ENCODE results near the gene ZAP70. TPM values are rescaled to one million over a fixed set of nuclear protein-coding genes. Genes with fewer than 3 reads are reported as not detected.

The ZAP70 gene
- total RNA-seq, 1 experiment from 2014 or later = 0.54 TPM

GRCh38 chr2:97701186-97701585 is 12.2 kb upstream of the ZAP70 start:
- in situ Hi-C loops (cut with HindIII; ENCODE audit: low pct_unique_long_range_greater_than_20kb, low sequenced_read_pairs) = no loop called here
- Histone ChIP-seq H3K4me1 (ENCODE audit: control insufficient read depth, insufficient read depth, low read length) (no peaks in the 10 kb centered on the region), H3K27ac (ENCODE audit: low read length) (no peak overlapping the region), H3K4me3 (ENCODE audit: low read depth in 2 of 2, low read length in 2 of 2) (no peak overlapping the region), H3K36me3 (ENCODE audit: control insufficient read depth, insufficient read depth, low read length) (no peaks in the 10 kb centered on the region), H3K27me3 (ENCODE audit: control insufficient read depth, insufficient read depth, low read length) (no peaks in the 10 kb centered on the region), H3K9me3 (ENCODE audit: control insufficient read depth, insufficient read depth, low read depth, low read length) (no peaks in the 10 kb centered on the region)
- POLR2A ChIA-PET = no interaction called here
- ATAC-seq = no peak
- TF ChIP-seq POLR2AphosphoS5 (IDR thresholded peaks at IDR 0.05; ENCODE audit: low read depth, low read length) (no peak), SIN3A (IDR thresholded peaks at IDR 0.05; ENCODE audit: borderline replicate concordance, insufficient read depth, low read depth, low read length) (no peak), CTCF (IDR thresholded peaks at IDR 0.05) (no peak), REST (IDR thresholded peaks at IDR 0.05; ENCODE audit: insufficient read depth in 1 of 2, low read depth in 2 of 2, low read length in 1 of 2) (no peak), TCF7L2 (IDR thresholded peaks at IDR 0.05; ENCODE audit: low read depth, low read length) (no peak)
- intact Hi-C loops (cut with micrococcal nuclease; ENCODE audit: unreplicated experiment) = loop anchor here (10.0 kb wide), 1 partner anchor 684 kb away; no protein-coding TSS in a partner anchor
- CTCF ChIA-PET = interaction anchor here (0.9 kb wide), 1 partner anchor 111 kb away, joined by 4 read pairs; no protein-coding TSS in a partner anchor
- no TSS peak for BruUV-seq (replicated peaks)
- DNase-seq (ENCODE audit: low read depth, low spot score) = no peak

DNA sequence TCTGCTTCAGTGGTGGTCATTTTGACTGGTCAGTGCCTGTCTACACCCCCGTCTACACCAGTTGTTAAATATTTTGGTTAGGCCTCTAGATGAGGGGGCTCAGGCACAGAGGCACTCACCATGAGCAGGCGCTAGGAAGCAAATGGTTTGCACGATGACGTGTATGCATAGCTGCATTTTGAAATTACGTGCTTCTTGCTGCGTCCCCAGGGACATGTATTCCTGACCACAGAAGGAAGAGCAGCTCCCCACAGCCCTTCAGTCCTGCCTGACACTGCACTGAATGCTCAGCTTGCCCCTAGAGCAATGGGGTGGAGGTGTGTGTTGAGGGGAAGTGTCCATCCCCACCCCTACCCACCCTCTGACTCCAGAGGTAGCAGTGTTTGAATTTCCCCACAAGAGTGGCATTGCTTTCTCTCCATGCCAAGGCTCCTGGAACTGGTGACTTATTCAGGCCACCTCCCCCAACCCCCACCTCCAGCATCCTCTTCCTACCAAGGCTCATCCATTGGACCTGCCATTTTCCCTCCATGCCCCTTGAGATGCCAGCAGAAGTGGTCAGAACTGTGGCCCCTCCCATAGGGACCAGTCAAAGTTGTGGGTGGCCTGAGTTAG is 11.4 kb upstream of the ZAP70 start:
- DNase-seq (ENCODE audit: low read depth, low spot score) = no peak
- ChIA-PET POLR2A (no interaction called here), CTCF (interaction anchor here (0.9 kb wide), 1 partner anchor 111 kb away, joined by 4 read pairs; no protein-coding TSS in a partner anchor)
- no peak overlapping the region for H3K27ac ChIP-seq (ENCODE audit: low read length)
- intact Hi-C loops (cut with micrococcal nuclease; ENCODE audit: unreplicated experiment) = loop anchor here (10.0 kb wide), 1 partner anchor 683 kb away; no protein-coding TSS in a partner anchor
- ATAC-seq = no peak
- no peaks in the 10 kb centered on the region for H3K27me3 ChIP-seq (ENCODE audit: control insufficient read depth, insufficient read depth, low read length)
- H3K4me3 ChIP-seq (ENCODE audit: low read depth in 2 of 2, low read length in 2 of 2) = no peak overlapping the region
- TF ChIP-seq CTCF (IDR thresholded peaks at IDR 0.05) = no peak
- TF ChIP-seq SIN3A (IDR thresholded peaks at IDR 0.05; ENCODE audit: borderline replicate concordance, insufficient read depth, low read depth, low read length) = no peak
- H3K36me3 ChIP-seq (ENCODE audit: control insufficient read depth, insufficient read depth, low read length) = no peaks in the 10 kb centered on the region
- H3K9me3 ChIP-seq (ENCODE audit: control insufficient read depth, insufficient read depth, low read depth, low read length) = no peaks in the 10 kb centered on the region
- in situ Hi-C loops (cut with HindIII; ENCODE audit: low pct_unique_long_range_greater_than_20kb, low sequenced_read_pairs) = no loop called here
- no TSS peak for BruUV-seq (replicated peaks)
- no peaks in the 10 kb centered on the region for H3K4me1 ChIP-seq (ENCODE audit: control insufficient read depth, insufficient read depth, low read length)
